NCI-H1417 treated with DMSO at 0.1 percent for 48 hours (cell line): ENCODE results near the gene MIA2.
"Not testable (repeated sequence)": the region's sequence is repeated elsewhere in the genome, so short reads cannot be mapped to it uniquely, and the experiment has no call there.

ENCODE experiments used
- DNase-seq: peaks from one replicate; lab custom pipeline; 2025; lab: John Stamatoyannopoulos, UW

Gene MIA2

DNA sequence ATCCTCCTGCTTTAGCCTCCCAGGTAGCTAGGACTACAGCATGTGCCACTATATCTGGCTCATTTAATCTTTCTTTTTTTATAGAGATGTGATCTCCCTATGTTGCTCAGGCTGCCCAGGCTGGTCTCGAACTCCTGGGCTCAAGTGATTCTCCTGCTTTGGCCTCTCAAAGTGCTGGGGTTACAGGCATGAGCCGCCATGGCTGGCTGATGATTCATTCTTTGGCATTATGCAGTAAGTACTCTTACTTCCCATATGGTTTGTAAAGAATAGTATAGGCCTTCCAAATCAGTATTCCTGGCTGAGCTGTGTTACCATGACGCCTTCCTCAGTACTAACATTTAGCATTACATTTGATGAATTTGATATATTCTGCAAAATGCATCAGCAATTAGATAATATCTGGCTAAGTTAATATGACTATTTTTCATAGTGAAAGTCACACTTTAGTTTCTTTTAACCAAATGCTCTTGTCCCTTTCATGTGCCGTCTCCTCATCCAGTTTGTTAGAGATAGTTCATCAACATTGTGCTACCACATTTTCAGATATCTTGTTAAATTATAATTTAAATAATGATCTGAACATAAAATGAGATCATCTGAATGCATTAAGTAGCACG is 3.2 kb upstream of the MIA2 start:
- no peak for DNase-seq

DNA sequence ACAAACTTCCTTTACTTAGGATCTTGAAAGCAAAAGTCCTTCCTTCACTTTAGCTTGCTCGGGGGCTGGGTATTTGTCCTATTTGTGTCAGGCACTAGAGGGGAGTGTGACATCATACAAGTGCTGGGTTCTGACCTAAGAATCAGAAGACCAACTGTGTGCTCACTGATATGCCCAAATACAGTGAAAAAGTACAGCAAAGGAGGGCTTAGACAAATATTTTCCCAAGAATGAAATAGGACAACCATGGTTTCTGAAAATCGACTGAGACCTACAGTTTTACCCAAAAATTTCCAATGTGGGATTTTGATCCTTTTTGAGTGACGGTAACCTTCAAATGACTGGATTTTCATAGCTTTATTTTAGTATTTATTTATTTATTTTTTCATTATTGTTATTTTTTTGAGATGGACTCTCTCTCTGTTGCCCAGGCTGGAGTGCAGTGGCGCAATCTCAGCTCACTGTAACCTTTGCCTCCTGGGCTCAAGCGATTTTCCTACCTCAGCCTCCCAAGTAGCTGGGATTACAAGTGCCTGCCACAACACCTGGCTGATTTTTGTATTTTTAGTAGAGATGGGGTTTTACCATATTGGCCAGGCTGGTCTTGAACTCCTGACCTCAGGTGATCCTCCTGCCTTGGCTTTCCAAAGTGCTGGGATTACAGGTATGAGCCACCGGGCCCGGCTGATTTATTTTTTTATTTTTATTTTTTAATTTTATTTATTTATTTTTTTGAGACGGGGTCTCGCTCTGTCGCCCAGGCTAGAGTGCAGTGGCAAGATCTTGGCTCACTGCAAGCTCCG is 1.8 kb upstream of the MIA2 start:
- DNase-seq, result not testable (repeated sequence)

GRCh38 chr14:39232554-39233415 is 930 bp upstream of the MIA2 start:
- DNase-seq, result no peak

DNA sequence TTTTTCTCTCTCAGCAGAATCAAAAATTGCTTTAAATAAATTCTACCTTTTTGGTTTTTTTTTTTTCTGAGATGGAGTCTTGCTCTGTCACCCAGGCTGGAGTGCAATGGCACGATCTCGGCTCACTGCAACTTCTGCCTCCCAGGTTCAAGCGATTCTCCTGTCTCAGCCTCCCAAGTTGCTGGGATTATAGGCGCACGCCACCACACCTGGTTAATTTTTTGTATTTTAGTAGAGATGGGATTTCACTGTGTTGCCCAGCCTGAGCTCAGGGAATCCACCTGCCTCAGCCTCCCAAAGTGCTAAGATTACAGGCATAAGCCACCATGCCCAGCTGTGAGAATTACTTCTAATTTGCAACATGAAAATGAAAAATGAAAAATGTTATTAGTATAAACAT is 1.3 kb downstream of the MIA2 start:
- DNase-seq, result not testable (repeated sequence)

DNA sequence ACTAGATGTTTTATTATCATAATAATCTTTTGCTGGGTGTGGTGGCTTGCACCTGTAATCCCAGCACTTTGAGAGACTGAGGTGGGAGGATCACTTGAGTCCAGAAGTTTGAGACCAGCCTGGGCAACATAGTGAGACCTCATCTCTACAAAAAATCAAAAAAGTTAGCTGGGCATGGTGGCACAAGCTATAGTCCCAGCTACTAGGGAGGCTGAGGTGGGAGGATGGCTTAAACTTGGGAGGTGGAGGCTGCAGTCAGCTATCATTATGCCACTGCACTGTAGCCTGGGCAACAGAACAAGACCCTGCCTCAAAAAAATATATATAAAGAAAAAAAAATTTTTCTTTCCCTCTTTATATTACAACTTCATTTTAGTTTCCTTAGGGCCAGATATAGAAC is 1.8 kb downstream of the MIA2 start:
- not testable (repeated sequence) for DNase-seq

GRCh38 chr14:39240769-39241168 is 7.1 kb downstream of the MIA2 start:
- no peak for DNase-seq

GRCh38 chr14:39241637-39242036 is 7.9 kb downstream of the MIA2 start:
- no peak for DNase-seq

- no peak for DNase-seq
Observed at GRCh38 chr14:39243831-39244230, 10.1 kb downstream of the MIA2 start.

DNA sequence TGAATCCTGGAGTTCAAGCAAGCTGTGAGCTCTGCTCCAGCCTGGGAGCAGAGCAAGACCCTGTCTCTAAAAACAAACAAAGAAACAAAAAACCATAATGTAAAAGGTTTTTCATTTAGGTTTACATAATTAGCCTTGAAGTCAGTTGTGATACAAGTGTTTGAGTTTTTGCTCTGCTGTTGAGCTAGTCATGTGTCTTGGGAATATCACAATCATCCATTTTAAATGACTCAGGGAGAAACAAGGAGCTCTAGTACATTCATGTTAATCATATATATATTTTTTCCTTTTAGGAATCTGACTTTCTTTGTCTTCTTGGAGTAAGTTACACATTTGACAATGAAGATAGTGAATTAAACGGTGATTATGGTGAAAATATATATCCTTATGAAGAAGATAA is 12.9 kb downstream of the MIA2 start:
- no peak for DNase-seq

DNA sequence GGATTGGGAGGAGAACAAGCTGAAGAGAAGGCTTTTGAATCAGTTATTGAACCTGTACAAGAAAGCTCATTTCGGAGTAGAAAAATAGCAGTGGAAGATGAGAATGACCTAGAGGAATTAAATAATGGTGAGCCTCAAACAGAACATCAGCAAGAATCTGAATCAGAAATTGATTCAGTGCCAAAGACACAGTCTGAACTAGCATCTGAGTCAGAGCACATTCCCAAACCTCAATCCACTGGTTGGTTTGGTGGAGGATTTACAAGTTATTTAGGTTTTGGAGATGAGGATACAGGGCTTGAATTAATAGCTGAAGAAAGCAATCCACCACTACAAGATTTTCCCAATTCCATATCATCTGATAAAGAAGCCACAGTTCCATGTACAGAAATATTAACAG is 13.5 kb downstream of the MIA2 start:
- DNase-seq, result no peak

- DNase-seq, result no peak
Observed at GRCh38 chr14:39251547-39251946, 17.8 kb downstream of the MIA2 start.

GRCh38 chr14:39257388-39257787 is 23.7 kb downstream of the MIA2 start:
- not testable (repeated sequence) for DNase-seq

DNA sequence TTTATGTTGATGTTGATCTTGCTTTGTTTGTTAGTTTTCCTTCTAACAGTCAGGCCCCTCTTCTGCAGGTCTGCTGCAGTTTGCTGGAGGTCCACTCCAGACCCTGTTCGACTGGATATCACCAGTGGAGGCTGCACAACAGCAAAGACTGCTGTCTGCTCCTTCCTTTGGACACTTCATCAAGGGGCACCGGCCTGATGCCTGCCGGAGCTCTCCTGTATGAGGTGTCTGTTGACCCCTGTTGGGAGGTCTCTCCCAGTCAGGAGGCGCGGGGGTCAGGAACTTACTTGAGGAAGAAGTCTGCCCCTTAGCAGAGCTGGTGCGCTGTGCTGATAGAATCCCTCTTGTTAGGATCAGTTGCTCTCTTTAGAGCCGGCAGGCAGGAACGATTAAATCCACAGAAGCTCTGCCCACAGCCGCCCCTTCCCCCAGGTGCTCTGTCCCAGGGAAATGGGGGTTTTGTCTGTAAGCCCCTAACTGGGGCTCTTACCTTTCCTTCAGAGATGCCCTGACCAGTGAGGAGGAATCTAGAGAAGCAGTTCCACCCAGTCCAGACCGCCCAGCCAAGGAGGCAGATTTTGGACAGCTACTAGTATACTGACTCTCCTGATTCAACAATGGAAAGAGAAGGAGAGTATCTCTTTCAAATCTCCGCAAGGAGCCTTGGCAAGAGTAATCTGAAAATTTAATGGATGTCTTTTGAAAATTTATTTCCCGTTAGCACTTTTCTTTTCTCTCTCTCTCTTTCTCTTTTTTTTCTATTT is 25.2 kb downstream of the MIA2 start:
- no peak for DNase-seq

GRCh38 chr14:39260161-39260560 is 26.4 kb downstream of the MIA2 start:
- not testable (repeated sequence) for DNase-seq

- DNase-seq, result not testable (repeated sequence)
Observed at GRCh38 chr14:39262214-39262613, 28.5 kb downstream of the MIA2 start.

GRCh38 chr14:39264057-39264456 is 30.3 kb downstream of the MIA2 start:
- DNase-seq, result no peak

DNA sequence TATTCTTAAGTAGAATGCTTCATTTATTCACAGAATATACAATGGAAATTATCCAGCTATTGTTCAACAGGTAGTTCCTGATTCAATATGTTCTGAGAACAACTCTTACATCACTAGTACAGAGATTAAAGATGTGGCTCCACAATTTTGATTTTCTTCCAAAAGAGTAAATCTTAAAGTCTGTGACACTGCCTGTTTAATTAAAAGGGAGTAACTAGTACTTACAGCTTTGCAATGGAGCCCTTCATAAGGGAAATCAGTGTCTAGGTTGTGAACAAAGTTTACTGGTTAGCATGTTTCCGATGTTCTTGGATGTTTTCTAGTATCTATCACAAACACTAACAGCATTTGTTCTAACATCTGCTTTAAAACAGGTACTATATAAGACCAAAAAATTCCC is 30.8 kb downstream of the MIA2 start:
- no peak for DNase-seq

- DNase-seq, result no peak
Observed at GRCh38 chr14:39265033-39265432, 31.3 kb downstream of the MIA2 start.

DNA sequence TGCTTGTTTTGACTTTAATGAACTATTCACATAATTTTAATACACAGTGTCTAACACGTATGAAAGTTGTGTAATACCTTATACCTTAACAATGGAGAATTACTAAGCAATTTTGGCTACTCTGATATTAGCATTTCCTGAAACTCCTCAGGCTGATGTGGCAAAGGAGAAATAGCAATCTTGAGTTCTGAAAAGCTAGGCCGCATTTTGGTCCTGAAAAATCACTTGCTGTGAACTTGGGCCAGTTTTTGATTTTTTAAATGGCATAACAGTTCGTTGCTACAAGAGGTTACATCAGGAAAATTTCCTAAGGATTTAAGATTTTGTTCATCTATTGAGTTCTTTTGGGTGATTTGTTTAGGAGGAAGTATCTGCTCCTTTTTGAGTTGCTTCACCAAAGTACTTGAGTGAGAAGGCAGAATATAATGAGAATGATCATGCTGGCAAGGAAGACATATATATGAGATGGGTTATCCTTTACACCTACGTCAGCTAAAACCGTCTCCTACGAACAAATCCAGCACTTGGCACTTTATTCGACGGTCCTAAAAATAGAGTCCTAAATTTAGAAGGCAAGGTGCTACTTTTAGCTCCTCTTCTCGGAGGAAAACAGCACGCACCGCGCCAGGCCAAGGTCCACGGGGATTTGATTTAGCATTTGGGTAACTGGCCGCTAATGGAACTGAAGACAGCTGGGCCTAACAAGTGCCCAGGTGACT is 32.2 kb downstream of the MIA2 start:
- DNase-seq, result no peak

DNA sequence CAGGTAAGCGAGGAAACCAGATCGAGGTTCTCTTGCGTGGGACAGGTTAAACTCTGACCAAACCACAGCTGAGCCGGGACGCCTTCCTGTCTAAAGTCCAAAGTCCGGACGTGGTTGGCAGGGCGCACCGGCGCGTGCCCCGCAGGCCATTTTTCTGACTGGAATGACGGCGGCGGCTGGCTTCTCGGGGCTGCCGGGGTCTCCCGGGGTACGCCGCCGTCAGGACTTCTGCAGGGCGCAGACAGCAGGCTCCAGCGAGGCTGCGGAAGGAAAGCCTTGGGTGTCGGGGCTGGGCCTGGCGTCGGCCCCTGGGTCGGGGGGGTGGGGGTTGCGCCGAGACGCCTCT is 32.8 kb downstream of the MIA2 start:
- DNase-seq, result no peak

DNA sequence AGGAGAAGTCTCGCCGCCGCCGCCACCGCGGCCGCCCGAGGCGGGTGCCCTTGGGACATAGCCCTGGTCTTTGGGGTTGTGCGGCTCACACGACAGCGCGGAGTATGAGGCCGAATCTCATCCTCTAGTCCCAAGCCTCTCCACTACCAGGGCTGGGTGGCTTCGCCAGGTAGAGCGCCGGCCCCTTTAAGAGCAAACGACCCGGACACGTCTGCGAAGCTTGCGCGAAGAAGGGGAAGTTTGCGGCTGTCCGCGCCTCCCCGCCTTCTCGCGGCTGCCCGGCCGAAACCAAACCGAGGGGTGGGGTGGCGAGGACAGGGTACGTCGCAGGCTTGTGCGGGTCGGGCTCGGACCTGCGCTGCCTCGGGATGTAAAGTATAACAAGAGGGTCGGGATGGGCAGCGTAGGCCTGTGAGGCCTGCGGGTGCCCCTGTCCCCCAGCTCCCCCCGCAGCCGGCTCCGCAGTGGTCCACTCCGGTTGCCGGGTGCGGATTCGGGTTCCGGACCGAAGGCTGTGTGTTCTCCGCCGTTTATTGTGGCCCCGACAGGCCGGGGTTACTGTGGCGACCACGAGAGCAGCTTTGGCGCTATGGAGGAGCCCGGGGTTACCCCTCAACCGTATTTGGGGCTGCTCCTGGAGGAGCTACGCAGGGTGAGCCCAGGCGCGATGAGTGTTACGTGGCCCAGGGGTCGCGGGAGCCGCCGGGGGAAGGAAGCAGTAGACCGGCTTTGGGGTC is 33.3 kb downstream of the MIA2 start:
- no peak for DNase-seq
